H1 (cell line): ENCODE data around the gene RPS6KA2. TPM values are rescaled to one million over a fixed set of nuclear protein-coding genes. Genes with fewer than 3 reads are reported as not detected.

Source experiments
- CTCF ChIA-PET: fragments of 300-600 bp; sonication (Branson Sonifier 250); formaldehyde crosslinking; loops from one replicate; lab custom pipeline; 2021; ENCODE audit not compliant: partially characterized antibody; lab: Charles Lee
- POLR2A ChIA-PET: fragments of 300-600 bp; sonication (Branson Sonifier 250); formaldehyde crosslinking; loops from one replicate; lab custom pipeline; 2021; ENCODE audit warnings: inconsistent platforms; ENCODE audit not compliant: partially characterized antibody; lab: Charles Lee
- DNase-seq, 2 experiments: peaks; one replicate each; pipeline versions ENCODE4 v3.0.0 to v3.0.0-alpha.2; 2010 to 2022; ENCODE audit warnings: low spot score in 2 of 2, low read depth in 1 of 2, mixed read lengths in 1 of 2
- FAIRE-seq: peaks from 2 replicates; lab custom pipeline; 2011; peaks lifted over from hg19 to GRCh38; lab: Jason Lieb, UNC
- H2AFZ ChIP-seq: 2 replicates; pipeline ENCODE4 v1.8.1; 2012; ENCODE audit warnings: low read length, inconsistent platforms
- H2AK5ac ChIP-seq: 2 replicates; pipeline ENCODE4 v1.6.1; 2013; ENCODE audit warnings: low read depth, low read length
- H2BK120ac ChIP-seq: replicated peaks from 2 replicates; pipeline ENCODE3; 2013; ENCODE audit warnings: low read depth, low read length, inconsistent platforms
- H2BK12ac ChIP-seq: 2 replicates; pipeline ENCODE4 v1.6.1; 2013; ENCODE audit warnings: low read depth, low read length
- H2BK15ac ChIP-seq: 2 replicates; pipeline ENCODE4 v1.6.1; 2013; ENCODE audit warnings: low read length
- H2BK20ac ChIP-seq: 2 replicates; pipeline ENCODE4 v1.6.1; 2013; ENCODE audit warnings: low read length
- H2BK5ac ChIP-seq: 2 replicates; pipeline ENCODE4 v1.6.1; 2013; ENCODE audit warnings: low read depth, low read length
- H3K14ac ChIP-seq: 2 replicates; pipeline ENCODE4 v1.6.1; 2013; ENCODE audit warnings: inconsistent platforms; ENCODE audit not compliant: insufficient read length
- H3K18ac ChIP-seq: 2 replicates; pipeline ENCODE4 v1.6.1; 2013; ENCODE audit warnings: low read length; ENCODE audit errors: extremely low read depth
- H3K23ac ChIP-seq: 2 replicates; pipeline ENCODE4 v1.6.1; 2013; ENCODE audit warnings: inconsistent platforms; ENCODE audit not compliant: insufficient read length
- H3K23me2 ChIP-seq: 2 replicates; pipeline ENCODE4 v1.6.1; 2013; ENCODE audit warnings: low read depth, low read length
- H3K27ac ChIP-seq: 2 replicates; pipeline ENCODE4 v1.6.1; 2011; ENCODE audit warnings: low read depth, low read length, inconsistent platforms
- H3K27me3 ChIP-seq, 4 experiments: replicated peaks in 1 of 4; 1 replicate in 1 of 4; 2 replicates in 3 of 4; pipeline versions ENCODE4 v1.6.1 to v1.8.1; 2011 to 2013; ENCODE audit warnings: low read length in 3 of 4, mild to moderate bottlenecking in 3 of 4, inconsistent platforms in 2 of 4, mixed read lengths in 2 of 4, moderate library complexity in 1 of 4; ENCODE audit not compliant: control insufficient read depth in 3 of 4, insufficient read depth in 3 of 4; ENCODE audit errors: extremely low read depth in 1 of 4
- H3K36me3 ChIP-seq, 4 experiments: 2 replicates each; pipeline versions ENCODE4 v1.6.1 to v1.8.1; 2011 to 2013; ENCODE audit warnings: mild to moderate bottlenecking in 4 of 4, low read length in 3 of 4, moderate library complexity in 2 of 4, control low read depth in 1 of 4, inconsistent platforms in 1 of 4; ENCODE audit not compliant: insufficient read depth in 4 of 4, control insufficient read depth in 2 of 4
- H3K4ac ChIP-seq: replicated peaks from 2 replicates; pipeline ENCODE3; 2013; ENCODE audit warnings: low read length, low read depth, mixed read lengths, inconsistent platforms; ENCODE audit not compliant: insufficient read length
- H3K4me1 ChIP-seq, 4 experiments: replicated peaks in 1 of 4; 1 replicate in 1 of 4; 2 replicates in 3 of 4; pipeline versions ENCODE4 v1.6.1 to v1.8.1; 2011 to 2013; ENCODE audit warnings: low read length in 3 of 4, inconsistent platforms in 2 of 4, mixed read lengths in 1 of 4; ENCODE audit not compliant: insufficient read depth in 4 of 4, control insufficient read depth in 3 of 4
- H3K4me2 ChIP-seq, 2 experiments: 2 replicates each; pipeline versions ENCODE4 v1.6.1 to v1.8.1; 2011 to 2013; ENCODE audit warnings: low read depth in 2 of 2, low read length in 2 of 2, control low read depth in 1 of 2, inconsistent platforms in 1 of 2, mild to moderate bottlenecking in 1 of 2; ENCODE audit not compliant: insufficient read depth in 1 of 2
- H3K4me3 ChIP-seq, 4 experiments: fragments of 200-600, 300-600 bp in 1 of 4; sonication (generic), shearing (Covaris generic), sonication (Bioruptor Twin) in 1 of 4; 2 replicates each; pipeline versions ENCODE4 v1.5.1 to v1.8.1; 2011 to 2016; ENCODE audit warnings: low read length in 4 of 4, low read depth in 3 of 4, control low read depth in 2 of 4, inconsistent platforms in 2 of 4, mild to moderate bottlenecking in 2 of 4, mixed read lengths in 1 of 4, moderate library complexity in 1 of 4; ENCODE audit not compliant: insufficient read depth in 2 of 4; ENCODE audit errors: extremely low read depth in 1 of 4
- H3K56ac ChIP-seq: replicated peaks from 2 replicates; pipeline ENCODE3; 2013; ENCODE audit warnings: low read depth, mild to moderate bottlenecking, mixed read lengths, low read length, inconsistent platforms; ENCODE audit not compliant: insufficient read length
- H3K79me1 ChIP-seq: 2 replicates; pipeline ENCODE4 v1.6.1; 2013; ENCODE audit warnings: low read depth, low read length, control low read depth
- H3K79me2 ChIP-seq, 2 experiments: 2 replicates each; pipeline versions ENCODE4 v1.6.1 to v1.8.1; 2012 to 2013; ENCODE audit warnings: low read length in 2 of 2, mild to moderate bottlenecking in 2 of 2, inconsistent platforms in 1 of 2; ENCODE audit not compliant: insufficient read depth in 2 of 2, control insufficient read depth in 1 of 2
- H3K9ac ChIP-seq, 4 experiments: replicated peaks in 1 of 4; 1 replicate in 1 of 4; 2 replicates in 3 of 4; pipeline versions ENCODE4 v1.6.1 to v1.8.1; 2011 to 2013; ENCODE audit warnings: low read depth in 3 of 4, low read length in 3 of 4, control low read depth in 2 of 4, mild to moderate bottlenecking in 2 of 4, moderate library complexity in 2 of 4, inconsistent platforms in 1 of 4; ENCODE audit errors: extremely low read depth in 1 of 4
- H3K9me3 ChIP-seq, 2 experiments: 2 replicates each; pipeline versions ENCODE4 v1.6.1 to v1.8.1; 2012 to 2013; ENCODE audit warnings: mild to moderate bottlenecking in 2 of 2, moderate library complexity in 2 of 2, control low read depth in 1 of 2, inconsistent platforms in 1 of 2, low read depth in 1 of 2, low read length in 1 of 2, mixed read lengths in 1 of 2; ENCODE audit not compliant: insufficient read depth in 2 of 2
- H4K20me1 ChIP-seq, 2 experiments: replicated peaks in 1 of 2; 2 replicates each; pipeline versions ENCODE3 to v1.8.1; 2011 to 2013; ENCODE audit warnings: inconsistent platforms in 2 of 2, low read length in 2 of 2, mild to moderate bottlenecking in 1 of 2; ENCODE audit not compliant: insufficient read depth in 2 of 2, control insufficient read depth in 1 of 2
- H4K5ac ChIP-seq: 2 replicates; pipeline ENCODE4 v1.6.1; 2013; ENCODE audit warnings: low read length, low read depth, mixed read lengths, inconsistent platforms; ENCODE audit not compliant: insufficient read length
- H4K8ac ChIP-seq: 2 replicates; pipeline ENCODE4 v1.8.0; 2013; ENCODE audit warnings: mild to moderate bottlenecking, moderate library complexity, low read length, inconsistent platforms; ENCODE audit not compliant: insufficient read depth; ENCODE audit errors: extremely low read depth
- H4K91ac ChIP-seq: replicated peaks from 2 replicates; pipeline ENCODE3; 2013; ENCODE audit warnings: low read length, mixed read lengths, inconsistent platforms; ENCODE audit not compliant: insufficient read length
- CREB1 ChIP-seq: IDR thresholded peaks from 2 replicates; pipeline ENCODE4 v1.6.1; 2012; ENCODE audit warnings: inconsistent platforms
- GTF2F1 ChIP-seq: IDR thresholded peaks from 2 replicates; pipeline ENCODE4 v1.6.1; 2012; ENCODE audit warnings: low read depth, low read length, improper control_type of control experiment, borderline replicate concordance
- NRF1 ChIP-seq: IDR thresholded peaks from 2 replicates; pipeline ENCODE4 v1.6.1; 2011; ENCODE audit warnings: mild to moderate bottlenecking, low read depth, low read length, improper control_type of control experiment
- POLR2AphosphoS5 ChIP-seq: IDR thresholded peaks from 2 replicates; pipeline ENCODE4 v1.6.1; 2011; ENCODE audit warnings: low read depth, low read length
- POU5F1 ChIP-seq: IDR thresholded peaks from 2 replicates; pipeline ENCODE4 v1.6.1; 2011; ENCODE audit warnings: low read depth, mild to moderate bottlenecking, low read length, moderate library complexity
- WGBS, 2 experiments: shearing (Covaris generic) in 1 of 2; methylation state at CpG; one replicate each; pipeline versions ENCODE4 v1.1.6 to v1.1.7; 2013 to 2015; ENCODE audit warnings: low lambda C conversion rate in 2 of 2, mixed read lengths in 2 of 2, inconsistent platforms in 1 of 2, low coverage in 1 of 2, missing lambda C conversion rate in 1 of 2; ENCODE audit not compliant: insufficient replicate concordance in 2 of 2, insufficient coverage in 1 of 2, insufficient read length in 1 of 2; ENCODE audit errors: extremely low coverage in 1 of 2, missing lambda C conversion rate in 1 of 2; 5-methylcytosine and 5-hydroxymethylcytosine counted together
- polyA plus RNA-seq, 7 experiments: library from polyadenylated mRNA; depleted of rRNA in 3 of 7; stranded (reverse) in 5 of 7; unstranded in 2 of 7; fragments of >200 nt in 5 of 7; fragments of 200-250 nt in 2 of 7; gene quantifications; 1 replicate in 5 of 7; 2 replicates in 1 of 7; 4 replicates in 1 of 7; pipeline versions ENCODE4 v1.2.1 to v1.2.3, GENCODE V29; 2011 to 2013; ENCODE audit warnings: missing spikeins in 2 of 7, mixed read lengths in 2 of 7
- total RNA-seq: library from RNA; stranded (reverse); fragmentation: NEBNext Ultra II Directional; extraction: Animal tissue kit (Norgen Biotek cat#: 25700); gene quantifications from 2 replicates; pipeline ENCODE4 v1.2.1, GENCODE V29; 2021

Gene RPS6KA2
- total and polyA plus RNA-seq, 2 of the 8 experiments (the other 6 are each of a cell fraction or from before 2014, with no cell fraction given) = 8.8 to 25.7 TPM

DNA sequence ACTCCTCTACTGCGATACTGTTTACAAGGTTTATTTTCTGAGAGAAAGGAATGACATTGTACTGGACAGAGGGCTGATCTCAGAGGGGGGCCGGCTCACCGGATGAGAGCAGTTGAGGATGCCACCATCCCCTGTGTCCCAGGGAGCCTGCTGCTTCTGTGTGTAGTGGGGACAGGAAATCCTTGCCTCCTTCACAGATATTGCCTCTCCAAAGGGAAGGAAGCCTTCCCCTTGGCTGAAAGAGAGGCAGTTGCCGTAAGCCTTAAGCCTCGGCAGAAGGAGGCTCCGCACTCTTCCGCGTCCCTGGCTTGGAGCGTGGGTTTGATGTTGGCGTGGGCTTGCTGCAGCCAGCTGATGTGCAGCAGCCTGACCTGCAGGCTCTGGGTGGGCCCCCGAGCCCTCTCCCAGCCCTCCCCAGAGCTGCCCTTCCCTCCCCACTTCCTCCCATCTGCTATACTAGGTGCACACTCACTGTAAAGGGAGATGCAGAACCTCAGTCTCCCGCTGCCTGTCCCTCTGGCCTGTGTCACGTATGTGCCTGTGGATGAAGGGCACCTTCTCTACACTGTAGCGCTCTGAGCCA lies 45.7 kb upstream of the RPS6KA2 start:
- Histone ChIP-seq H2AFZ (no peak overlapping the region), H3K4ac (peak overlapping the region; percentile 54)
- POLR2A ChIA-PET = interaction anchor here (1.6 kb wide), 1 partner anchor 11 kb away, joined by 3 read pairs; no protein-coding TSS in a partner anchor

More for the DNA sequence above, 45.7 kb upstream of the RPS6KA2 start:
- CTCF ChIA-PET = no interaction called here
- H3K79me1 ChIP-seq = no peaks in the 10 kb centered on the region
- no peak overlapping the region for H2BK12ac ChIP-seq
- no peak overlapping the region for H3K14ac ChIP-seq
- 89% methylated on average over 13 of the region's 14 CpGs; no CpG with 5 or more reads in 1 of the 2 experiments for WGBS, 2 experiments
- H2BK20ac ChIP-seq = no peak overlapping the region
- no peak overlapping the region for H2BK120ac ChIP-seq
- no peak overlapping the region for H4K5ac ChIP-seq
- no peaks in the 10 kb centered on the region for H3K23me2 ChIP-seq
- no peak overlapping the region for H4K91ac ChIP-seq
- no peaks in the 10 kb centered on the region for H3K36me3 ChIP-seq
- peaks cover 0 to 3% of the 10 kb centered on the region in 2 experiments; a peak in 1 of 4 replicates for H3K9me3 ChIP-seq
- H4K20me1 ChIP-seq = no peaks in the 10 kb centered on the region
- H2BK5ac ChIP-seq = no peak overlapping the region; the same call in 1 of the 2 replicates
- peaks cover 0 to 6% (median 2%) of the 10 kb centered on the region in 4 experiments; a peak in 1 of 7 replicates for H3K27me3 ChIP-seq
- no peak overlapping the region for H3K56ac ChIP-seq
- no peak overlapping the region for H3K4me2 ChIP-seq
- H3K79me2 ChIP-seq = no peaks in the 10 kb centered on the region
- H2AK5ac ChIP-seq = peak overlapping the region; percentile 30; the same call in 1 of the 2 replicates
- no peak overlapping the region for H3K23ac ChIP-seq
- H2BK15ac ChIP-seq = peak overlapping the region; percentile 72; the same call in 1 of the 2 replicates
- peaks cover 3 to 11% (median 6%) of the 10 kb centered on the region in 4 experiments for H3K4me1 ChIP-seq
- H3K18ac ChIP-seq = no peak overlapping the region
- no peak for FAIRE-seq
- TF ChIP-seq CREB1 = no peak
- no peak for TF ChIP-seq POLR2AphosphoS5
- no peak for TF ChIP-seq GTF2F1
- no peak for TF ChIP-seq NRF1
- no peak for TF ChIP-seq POU5F1
- TF ChIP-seq, all 59 proteins: peak for 0
- DNase-seq = no peak
- Histone ChIP-seq H3K4me3 (no peak overlapping the region), H3K9ac (no peak overlapping the region), H3K27ac (no peak overlapping the region), H4K8ac (no peak overlapping the region; the same call in 1 of the 2 replicates)
